ENCODE data around the gene TMEM138. TPM values are rescaled to one million over a fixed set of nuclear protein-coding genes. Genes with fewer than 3 reads are reported as not detected.

TMEM138 gene
- total and polyA plus RNA-seq, 2 of the 13 experiments (the other 11 are each of a cell fraction or from before 2014, with no cell fraction given): 43.5 to 61.0 TPM

GRCh38 chr11:61332797-61333549 lies 29.2 kb upstream of the TMEM138 start, which contains the start of the genes DDB1 and TKFC (continued):
- 0 out of 2 replicates have a peak, but pooled peaks have one; percentile 73 for TF ChIP-seq ZNF784 (CRISPR knock-in tag; IDR thresholded peaks at IDR 0.05; ENCODE audit: borderline replicate concordance)
- TF ChIP-seq ZNF713 (CRISPR knock-in tag; IDR thresholded peaks at IDR 0.05): no peak
- TF ChIP-seq ZNF841 (CRISPR knock-in tag; IDR thresholded peaks at IDR 0.05; ENCODE audit: borderline replicate concordance): 0 out of 2 replicates have a peak, but pooled peaks have one; percentile 58
- peak; percentile 91 for TF ChIP-seq FOXC1 (CRISPR knock-in tag; IDR thresholded peaks at IDR 0.05; ENCODE audit: borderline replicate concordance)
- no peak for TF ChIP-seq POLR2AphosphoS2 (IDR thresholded peaks at IDR 0.05; ENCODE audit: low read depth, low read length)
- TF ChIP-seq, protein P1, sequence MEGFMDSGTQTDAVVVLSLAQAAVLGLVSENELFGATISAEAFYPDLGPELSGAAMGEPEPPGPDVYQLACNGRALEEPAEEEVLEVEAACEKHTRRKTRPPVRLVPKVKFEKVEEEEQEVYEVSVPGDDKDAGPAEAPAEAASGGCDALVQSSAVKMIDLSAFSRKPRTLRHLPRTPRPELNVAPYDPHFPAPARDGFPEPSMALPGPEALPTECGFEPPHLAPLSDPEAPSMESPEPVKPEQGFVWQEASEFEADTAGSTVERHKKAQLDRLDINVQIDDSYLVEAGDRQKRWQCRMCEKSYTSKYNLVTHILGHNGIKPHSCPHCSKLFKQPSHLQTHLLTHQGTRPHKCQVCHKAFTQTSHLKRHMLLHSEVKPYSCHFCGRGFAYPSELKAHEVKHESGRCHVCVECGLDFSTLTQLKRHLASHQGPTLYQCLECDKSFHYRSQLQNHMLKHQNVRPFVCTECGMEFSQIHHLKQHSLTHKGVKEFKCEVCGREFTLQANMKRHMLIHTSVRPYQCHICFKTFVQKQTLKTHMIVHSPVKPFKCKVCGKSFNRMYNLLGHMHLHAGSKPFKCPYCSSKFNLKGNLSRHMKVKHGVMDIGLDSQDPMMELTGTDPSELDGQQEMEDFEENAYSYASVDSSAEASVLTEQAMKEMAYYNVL (CRISPR knock-in tag; IDR thresholded peaks at IDR 0.05; ENCODE audit: borderline replicate concordance): peak; percentile 16; the same call in 1 of the 2 replicates
- peak; percentile 60; the same call in 1 of the 2 replicates for TF ChIP-seq NFKB2 (CRISPR knock-in tag; IDR thresholded peaks at IDR 0.05; ENCODE audit: borderline replicate concordance)
- TF ChIP-seq ZNF75D (CRISPR knock-in tag; IDR thresholded peaks at IDR 0.05; ENCODE audit: borderline replicate concordance): 0 out of 2 replicates have a peak, but pooled peaks have one; percentile 32
- TF ChIP-seq RARA (CRISPR knock-in tag; IDR thresholded peaks at IDR 0.05): peak; percentile 47
- TF ChIP-seq ZMAT3 (CRISPR knock-in tag; conservative IDR thresholded peaks at IDR 0.05): peak; percentile 86; the same call in 1 of the 2 replicates
- TF ChIP-seq YY1 (IDR thresholded peaks at IDR 0.05; ENCODE audit: insufficient read depth, insufficient replicate concordance, low read depth, low read length): peak; percentile 73
- no peak for TF ChIP-seq ZNF275 (CRISPR knock-in tag; IDR thresholded peaks at IDR 0.05; ENCODE audit: borderline replicate concordance)
- peak; percentile 97 for TF ChIP-seq MYPOP (CRISPR knock-in tag; IDR thresholded peaks at IDR 0.05)
- no peak; the same call in 1 of the 2 replicates for TF ChIP-seq ZBTB38 (CRISPR knock-in tag; IDR thresholded peaks at IDR 0.05)
- TF ChIP-seq ZBTB7B (CRISPR knock-in tag; IDR thresholded peaks at IDR 0.05): peak; percentile 64
- TF ChIP-seq, protein P2, sequence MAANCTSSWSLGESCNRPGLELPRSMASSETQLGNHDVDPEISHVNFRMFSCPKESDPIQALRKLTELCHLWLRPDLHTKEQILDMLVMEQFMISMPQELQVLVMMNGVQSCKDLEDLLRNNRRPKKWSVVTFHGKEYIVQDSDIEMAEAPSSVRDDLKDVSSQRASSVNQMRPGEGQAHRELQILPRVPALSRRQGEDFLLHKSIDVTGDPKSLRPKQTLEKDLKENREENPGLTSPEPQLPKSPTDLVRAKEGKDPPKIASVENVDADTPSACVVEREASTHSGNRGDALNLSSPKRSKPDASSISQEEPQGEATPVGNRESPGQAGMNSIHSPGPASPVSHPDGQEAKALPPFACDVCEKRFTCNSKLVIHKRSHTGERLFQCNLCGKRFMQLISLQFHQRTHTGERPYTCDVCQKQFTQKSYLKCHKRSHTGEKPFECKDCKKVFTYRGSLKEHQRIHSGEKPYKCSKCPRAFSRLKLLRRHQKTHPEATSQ (CRISPR knock-in tag; IDR thresholded peaks at IDR 0.05; ENCODE audit: borderline replicate concordance): peak; percentile 59; the same call in 1 of the 2 replicates
